GM19025 (cell line): ENCODE results near the gene PC.

ENCODE experiments used
- ATAC-seq: cut with Tn5 transposase; IDR thresholded peaks from one replicate; pipeline ENCODE4 v1.9.1; 2021; ENCODE audit warnings: mild to moderate bottlenecking, low read depth, moderate library complexity; ENCODE audit not compliant: unreplicated experiment

PC gene

DNA sequence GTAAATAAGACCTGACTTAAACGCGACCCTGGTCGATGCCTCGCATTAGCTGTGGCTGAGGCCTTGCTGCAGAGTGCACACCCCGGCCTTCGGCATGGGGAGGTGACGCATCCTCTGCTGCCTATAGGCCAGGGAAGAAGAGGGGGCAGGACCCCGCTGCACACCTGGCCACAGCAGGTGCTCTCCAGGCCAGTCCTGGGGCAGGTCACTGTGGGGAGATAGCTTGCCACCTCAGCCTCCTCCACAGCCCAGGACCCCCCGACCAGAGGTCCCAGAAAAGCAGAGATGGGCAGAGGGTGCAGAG lies 88.7 kb downstream of the PC start:
- ATAC-seq, result no peak

DNA sequence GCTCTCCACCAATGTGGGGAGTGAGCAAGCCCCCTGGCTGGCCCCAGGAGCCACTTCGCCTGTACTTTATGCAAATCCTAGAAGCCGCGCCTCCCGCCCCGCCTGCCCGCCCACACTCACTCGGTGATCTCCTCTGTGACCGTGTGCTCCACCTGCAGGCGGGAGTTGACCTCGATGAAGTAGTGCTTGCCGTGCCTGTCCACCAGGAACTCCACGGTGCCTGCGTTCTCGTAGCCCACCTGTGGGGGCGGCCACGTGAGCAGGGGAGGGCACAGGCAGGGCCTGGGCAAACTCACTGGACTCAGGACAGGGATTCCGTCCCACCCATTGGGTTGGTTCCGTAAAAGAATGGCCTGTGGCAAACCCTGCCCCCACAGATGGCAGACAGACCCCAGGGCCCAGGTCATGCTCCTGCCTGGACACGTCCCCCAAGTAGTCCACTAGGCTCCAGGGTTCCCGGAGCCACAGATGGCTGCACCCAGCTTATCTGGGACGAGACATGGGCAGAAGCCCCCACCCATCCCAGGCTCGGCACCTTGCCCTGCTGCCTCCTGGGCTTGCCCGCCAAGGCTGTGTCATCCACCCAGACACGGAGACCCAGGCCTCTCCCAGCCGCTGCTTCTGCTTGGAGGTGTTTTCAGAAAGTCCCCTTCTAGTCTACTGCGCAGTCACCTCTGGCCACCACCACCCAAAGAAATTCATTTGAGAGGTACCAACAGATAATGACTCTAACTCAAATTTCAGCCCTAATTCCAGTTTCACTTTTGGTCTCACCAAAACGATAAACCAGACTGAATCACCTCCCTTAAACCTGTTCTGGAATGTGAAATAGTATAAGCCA lies 89.2 kb downstream of the PC start:
- ATAC-seq, result peak; percentile 72

DNA sequence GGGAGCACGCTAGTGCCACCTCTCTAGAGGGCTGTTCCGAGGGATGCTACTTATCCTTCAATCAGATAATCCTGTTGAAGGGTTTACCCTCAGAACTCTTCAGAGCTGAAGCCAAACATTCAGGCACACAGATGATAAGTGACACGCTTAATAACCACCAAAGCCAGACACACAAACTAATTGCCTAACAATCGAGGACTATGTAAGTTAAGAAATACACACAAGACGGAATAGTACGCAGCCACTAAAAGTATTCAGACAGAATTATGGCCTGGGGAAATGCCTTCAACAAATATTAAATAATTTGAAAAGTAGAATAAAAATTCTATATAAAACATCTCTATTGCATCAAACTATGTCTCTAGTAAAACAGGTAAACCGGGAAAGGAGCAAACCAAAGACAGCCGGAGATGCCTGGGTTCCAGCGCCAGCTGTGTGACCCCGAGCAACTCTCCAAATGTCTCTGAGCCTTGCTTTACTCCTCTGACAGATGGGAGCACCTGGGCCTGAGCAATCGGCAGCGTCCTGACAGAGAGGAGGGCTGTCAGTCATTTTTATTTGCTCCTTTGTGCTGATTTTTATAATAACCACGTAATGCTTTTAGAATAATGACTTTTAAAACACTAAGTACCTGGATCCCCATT lies 90.0 kb downstream of the PC start:
- ATAC-seq, result no peak

DNA sequence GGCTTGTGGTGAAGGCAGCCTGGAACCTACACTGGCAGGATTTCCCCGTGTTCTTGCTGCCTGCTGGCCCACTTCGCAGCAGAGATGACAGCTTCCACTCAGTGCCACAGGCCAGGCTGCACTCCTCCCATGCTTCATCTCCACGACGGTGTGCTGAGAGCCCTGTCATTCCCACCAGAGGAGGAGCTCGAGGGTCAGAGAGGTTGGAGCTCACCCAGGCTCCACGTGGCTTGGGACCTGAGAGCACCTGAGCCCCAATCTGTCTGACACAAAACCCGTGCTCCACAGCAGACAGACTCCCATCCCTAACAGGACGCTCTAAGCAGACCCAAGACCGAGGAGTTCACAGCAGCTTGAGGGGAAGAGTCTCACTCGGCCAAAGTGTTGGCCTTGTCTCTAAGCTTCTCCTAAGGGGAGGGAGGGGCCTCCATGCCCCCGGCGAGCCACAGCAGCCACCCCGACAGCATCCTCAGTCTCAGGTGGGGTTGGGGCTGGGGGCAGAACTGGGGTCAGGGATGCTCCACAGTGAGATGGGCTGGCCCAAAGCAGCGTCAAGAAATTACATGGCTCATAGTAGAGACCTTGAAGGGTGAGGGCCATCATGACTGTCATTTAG lies 90.7 kb downstream of the PC start:
- ATAC-seq, result no peak

DNA sequence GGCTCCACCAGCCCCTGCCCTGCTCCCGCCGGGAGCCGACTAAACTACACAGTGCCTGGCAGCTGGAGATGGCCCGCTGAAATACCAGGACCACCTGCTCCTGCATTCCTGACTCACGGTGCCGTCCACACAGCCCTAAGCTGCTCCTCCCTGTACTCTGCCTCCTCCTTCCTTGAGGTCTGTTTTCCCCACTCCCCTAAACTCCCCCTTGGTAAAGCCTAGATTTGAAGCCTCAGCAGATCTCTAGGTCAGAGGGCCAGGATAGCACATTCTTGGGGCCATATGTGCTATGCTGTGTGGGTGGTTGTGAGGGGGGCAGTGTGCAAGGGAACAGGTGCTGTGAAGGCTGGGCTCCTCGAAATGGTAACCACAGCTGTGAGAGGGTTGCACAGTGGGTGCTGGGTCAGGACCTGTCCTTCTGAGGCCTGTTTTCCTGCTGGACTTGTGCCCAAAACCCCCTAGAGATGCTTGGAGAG lies 91.6 kb downstream of the PC start:
- no peak for ATAC-seq

DNA sequence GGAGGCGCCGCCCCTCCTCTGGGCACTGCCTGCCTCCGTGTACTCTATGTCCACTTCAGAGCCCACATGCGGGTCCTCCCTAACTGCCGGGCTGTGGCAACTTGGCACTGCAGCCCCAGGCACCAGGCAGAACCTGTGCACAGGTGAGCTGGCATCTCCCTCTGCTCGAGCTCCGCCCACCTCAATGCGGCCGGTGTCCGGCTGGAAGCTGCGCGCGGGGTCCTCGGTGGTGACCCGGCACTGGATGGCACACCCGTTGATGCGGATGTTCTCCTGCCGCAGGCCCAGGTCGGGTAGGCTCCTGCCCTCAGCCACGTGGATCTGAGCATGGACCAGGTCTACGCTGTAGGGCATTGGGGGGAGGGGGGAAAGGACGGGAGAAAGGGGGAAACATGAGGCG lies 92.2 kb downstream of the PC start:
- no peak for ATAC-seq

DNA sequence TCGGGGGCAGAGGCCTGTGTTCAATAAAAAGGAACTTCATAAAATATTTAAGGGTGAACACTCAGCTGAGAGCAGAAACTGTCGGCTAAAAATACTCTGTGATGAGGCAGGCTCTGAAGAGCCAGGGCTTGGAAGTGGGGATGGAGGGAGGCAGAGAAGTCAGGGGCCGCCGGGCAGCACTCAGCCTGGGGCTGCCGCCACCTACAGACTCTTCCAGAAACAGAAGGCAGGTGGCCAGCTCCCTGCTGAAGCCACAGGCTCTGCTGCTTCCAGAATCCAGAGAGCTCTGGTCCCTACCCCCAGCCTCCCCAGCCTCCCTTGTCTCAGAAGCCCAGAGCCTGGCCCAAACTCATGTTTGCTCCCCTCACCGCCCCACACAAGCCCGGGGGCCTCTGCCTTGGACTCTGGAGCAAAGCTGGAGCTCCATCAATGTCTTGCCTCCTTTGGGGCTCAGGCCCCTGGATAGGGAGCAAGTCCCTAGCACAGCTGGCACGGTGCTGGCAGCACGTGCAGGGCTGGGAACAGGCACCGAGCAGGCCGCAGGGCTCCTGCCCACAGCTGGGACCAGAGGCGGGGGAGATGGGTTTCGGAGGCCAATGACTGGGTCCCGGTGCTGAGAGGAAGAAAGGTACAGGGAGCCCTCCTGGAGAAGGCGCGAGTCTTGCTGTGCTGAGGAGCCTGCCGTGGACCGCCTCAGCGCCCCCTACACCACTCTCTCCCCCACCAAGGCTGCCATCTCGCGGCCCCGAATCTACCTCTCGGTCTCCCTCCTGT lies 93.1 kb downstream of the PC start:
- ATAC-seq, result no peak

DNA sequence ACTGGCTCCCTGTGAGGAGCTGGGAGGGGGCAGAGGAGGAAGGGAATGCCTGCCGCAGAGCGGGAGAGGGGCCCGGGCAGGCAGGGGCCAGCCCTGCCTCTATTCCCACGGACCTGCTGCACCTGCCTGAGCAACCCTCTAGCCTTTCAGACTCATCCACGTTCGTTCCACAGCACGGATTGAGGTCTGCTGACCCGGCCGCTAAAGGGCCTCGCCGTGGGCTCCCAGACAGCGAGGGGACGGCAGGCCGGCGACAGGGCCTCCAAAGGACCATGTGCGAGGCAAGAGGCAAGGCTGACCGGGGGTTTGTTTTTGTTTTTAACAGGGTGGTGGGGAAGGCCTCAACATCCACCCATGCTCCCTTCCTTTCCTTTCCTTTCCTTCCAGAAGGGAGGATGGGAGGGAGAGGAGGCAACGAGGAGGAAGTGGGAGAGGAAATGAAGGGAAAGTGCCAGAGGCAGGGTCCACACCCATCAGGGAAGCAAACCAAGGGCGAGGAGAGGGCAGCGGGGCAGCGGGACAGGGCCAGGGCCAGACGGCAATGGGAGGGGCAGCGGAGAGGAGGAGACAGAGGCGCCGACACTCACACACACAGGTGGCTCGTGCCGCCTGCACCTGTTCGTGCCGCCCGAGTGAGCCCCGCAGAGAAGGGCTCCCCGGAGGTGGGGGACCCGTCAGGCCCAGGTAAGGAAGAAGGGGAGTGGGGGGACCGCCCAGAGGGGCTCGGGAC lies 93.8 kb downstream of the PC start:
- ATAC-seq, result no peak

DNA sequence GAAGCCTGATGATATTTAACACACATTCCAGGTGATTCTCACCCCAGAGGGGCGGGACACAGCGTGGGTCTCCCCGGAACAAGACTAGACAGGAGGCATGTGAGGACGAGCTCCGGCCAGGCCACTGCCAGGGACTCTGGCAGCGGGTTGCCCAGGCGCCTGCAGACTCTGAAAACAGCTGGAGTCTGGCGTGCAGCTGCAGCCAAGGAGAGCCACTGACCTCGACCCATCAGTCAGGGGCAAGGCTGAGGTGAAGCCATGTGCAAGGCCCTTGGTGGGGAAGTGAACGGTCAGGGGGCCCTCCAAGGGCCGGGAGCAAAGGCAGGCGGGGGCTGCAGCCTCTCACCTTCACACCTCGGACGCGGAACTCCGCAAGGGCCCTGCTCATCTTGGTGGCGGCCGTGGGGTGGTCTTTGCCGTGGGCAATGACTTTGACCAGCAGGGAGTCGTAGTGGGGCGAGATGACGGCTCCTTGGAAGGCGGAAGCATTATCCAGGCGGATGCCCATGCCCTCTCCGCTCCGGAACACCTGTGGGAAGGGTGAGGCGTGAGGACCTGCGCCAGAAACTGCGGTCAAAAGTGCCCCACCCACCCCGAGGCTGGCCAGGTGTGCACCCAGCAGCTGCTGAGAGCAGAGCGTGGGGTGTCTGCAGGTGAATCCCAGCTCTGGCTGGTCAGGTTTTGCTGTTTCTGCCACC lies 94.6 kb downstream of the PC start:
- ATAC-seq, result no peak

DNA sequence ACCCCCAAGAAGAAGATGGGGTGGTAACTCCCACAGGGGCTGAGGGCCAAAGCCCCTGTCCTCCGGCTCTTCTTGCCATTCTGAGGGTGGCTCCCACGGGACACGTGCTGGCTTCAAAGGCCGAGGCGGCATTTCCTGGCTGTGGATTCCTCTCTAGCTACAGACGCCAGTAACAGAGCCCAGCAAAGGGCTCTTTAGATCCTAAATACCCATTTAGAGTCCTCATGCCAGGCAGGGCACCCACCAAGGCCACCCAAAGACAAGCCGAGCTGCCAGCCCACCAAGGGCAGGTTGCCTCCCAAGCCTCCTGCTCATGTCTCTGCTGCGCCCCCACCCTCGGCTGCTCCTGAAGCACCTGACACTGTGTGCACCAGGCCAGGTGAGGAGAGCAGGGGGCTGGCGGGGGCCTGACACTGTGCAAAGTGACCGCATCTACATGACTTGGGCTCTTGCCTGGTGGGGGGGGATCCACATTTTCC lies 95.6 kb downstream of the PC start:
- ATAC-seq, result no peak

DNA sequence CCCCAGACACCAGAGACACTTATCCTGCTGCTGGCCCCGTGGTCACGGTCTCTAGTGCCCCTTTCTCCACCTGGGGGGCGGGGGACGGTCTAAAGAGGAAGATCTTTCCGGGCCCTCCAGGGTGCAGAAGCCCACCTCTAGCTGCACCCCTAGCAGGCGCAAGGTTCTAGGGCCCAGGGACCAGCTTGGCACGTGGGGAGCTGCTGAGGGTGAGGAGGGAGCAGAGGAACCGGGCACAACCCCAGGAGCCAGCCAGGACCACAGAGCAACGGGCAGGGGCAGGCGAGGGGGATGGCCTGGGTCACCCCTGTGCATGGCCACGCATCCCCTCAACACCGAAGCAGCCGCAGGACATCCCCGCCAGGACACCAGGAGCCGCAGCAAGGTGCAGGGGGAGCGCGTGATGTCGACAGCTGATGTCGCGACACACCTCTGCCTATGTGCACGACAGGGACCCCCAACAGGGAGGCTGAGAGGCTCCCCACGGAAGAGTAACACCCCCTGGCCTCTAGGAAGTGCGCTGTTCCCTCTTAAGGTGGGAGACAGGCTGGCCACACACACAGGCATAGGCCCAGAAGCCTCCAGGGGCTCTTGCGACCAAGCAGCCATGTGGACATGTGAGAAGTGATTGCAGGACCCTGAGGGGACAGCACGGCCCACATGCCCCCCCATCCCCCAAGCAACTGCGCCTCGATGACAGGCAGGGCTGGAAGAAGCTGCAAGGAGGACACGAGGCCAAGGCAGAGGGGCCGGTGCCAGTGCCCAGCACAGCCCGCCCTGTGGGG lies 96.2 kb downstream of the PC start:
- no peak for ATAC-seq

DNA sequence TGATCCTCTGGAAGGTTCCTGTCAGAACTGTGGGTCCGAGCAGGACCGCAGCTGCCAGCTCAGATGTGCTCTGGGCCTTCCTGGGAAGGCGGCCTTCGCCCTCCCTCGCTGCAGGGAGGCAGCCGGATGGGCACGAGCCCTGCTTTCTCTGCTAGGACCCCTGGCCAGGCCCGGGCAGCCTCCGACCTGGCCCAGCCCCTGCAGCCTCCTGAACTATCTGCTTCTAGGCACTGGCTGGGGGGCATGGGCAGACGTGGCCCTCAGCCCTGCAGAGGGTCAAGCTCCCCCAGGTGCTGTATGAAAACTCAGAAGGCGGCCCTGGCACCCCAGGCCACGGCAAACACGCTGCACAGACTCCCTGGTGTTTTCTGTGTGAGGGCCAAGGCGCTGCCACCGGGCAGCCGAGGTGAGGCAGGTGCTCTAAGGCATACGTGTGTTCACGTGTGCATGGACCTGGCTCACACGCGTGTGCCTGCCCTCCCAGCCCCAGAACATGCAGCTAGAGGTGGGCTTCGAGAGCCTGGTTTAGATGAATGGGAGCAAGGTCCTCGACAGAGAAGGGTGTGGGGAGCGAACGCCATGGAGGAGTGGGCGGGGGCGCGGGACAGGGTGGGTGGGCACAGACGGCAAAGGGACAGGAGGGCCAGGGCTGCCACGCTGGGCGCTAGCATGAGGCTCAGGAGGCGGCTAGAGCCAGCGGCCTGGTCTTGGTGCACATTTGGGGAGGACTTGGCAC lies 97.0 kb downstream of the PC start:
- ATAC-seq, result no peak

DNA sequence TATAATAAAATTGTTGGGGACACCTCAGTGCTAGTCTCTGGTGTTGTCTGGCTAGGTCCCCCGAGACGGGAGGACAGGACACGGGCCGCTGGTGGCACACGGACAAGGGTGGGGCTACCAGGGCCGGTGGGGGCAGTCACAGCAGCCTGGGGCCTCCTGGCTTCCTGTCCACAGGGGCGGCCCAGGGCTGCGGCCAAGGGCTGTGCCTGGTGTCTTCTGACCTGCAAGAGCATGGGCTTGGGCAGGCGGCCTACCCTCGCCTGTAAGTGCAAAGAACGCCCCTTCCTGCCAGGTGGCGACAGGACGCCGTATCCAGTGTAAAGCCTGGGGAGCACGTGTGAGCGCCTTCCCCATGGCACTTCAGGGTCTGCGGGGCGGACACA lies 97.7 kb downstream of the PC start:
- no peak for ATAC-seq

DNA sequence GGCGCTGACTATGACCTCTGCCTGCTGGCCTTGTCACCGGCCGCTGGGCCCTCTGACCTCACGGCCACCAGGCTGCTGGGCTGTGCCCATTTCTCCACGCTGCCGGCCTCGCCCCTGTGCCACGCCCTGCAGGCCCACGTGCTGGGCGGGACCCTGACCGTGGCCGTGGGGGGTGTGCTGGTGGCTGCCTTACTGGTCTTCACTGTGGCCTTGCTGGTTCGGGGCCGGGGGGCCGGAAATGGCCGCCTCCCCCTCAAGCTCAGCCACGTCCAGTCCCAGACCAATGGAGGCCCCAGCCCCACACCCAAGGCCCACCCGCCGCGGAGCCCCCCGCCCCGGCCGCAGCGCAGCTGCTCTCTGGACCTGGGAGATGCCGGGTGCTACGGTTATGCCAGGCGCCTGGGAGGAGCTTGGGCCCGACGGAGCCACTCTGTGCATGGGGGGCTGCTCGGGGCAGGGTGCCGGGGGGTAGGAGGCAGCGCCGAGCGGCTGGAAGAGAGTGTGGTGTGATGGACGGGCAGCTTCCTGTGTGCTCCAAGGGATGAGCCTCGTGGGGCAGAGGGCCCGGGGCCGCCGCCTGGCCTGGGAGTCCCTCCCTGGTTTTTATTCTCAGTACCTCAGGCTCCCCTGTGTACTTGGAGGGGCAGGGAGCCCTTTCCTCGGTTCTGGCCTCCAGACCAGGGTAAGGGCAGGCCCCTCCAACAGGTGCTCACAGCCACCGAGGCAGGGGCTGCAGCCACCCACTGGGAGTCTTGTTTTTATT lies 98.3 kb downstream of the PC start:
- no peak for ATAC-seq

DNA sequence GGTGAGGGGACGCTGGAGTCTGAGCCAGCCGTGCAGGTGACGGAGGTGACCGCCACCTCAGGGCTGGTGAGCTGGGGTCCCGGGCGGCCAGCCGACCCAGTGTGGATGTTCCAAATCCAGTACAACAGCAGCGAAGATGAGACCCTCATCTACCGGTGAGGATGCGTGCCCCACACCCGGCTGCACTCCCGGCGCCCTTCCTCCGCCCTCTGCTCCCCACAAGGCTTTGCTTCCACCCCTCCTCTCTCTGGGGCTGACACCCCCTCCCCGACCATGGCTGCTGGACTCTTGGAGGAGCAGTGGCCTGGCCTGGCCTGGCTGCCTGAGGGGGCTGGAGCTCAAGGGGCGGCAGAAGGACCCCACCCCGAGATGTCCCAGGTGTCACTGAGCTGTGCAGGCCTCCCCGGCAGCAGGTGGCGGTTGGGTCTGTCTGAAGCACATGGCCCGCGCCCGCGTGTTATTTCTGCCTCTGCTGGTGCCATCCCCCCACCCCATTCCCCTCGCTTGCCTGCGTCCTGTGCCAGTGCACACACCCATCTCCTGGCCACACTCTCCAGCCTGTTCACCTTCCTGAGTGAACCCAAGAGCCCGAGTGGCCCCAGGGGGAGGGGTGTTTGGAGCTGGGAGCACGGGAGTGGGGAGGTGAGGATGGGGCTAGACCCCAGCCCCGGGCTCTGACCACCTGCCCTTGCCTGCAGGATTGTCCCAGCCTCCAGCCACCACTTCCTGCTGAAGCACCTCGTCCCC lies 99.1 kb downstream of the PC start:
- no peak for ATAC-seq

DNA sequence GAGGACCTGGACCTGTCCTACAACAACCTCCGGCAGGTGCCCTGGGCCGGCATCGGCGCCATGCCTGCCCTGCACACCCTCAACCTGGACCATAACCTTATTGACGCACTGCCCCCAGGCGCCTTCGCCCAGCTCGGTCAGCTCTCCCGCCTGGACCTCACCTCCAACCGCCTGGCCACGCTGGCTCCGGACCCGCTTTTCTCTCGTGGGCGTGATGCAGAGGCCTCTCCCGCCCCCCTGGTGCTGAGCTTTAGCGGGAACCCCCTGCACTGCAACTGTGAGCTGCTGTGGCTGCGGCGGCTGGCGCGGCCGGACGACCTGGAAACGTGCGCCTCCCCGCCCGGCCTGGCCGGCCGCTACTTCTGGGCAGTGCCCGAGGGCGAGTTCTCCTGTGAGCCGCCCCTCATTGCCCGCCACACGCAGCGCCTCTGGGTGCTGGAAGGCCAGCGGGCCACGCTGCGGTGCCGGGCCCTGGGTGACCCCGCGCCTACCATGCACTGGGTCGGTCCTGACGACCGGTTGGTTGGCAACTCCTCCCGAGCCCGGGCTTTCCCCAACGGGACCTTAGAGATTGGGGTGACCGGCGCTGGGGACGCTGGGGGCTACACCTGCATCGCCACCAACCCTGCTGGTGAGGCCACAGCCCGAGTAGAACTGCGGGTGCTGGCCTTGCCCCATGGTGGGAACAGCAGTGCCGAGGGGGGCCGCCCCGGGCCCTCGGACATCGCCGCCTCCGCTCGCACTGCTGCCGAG lies 99.8 kb downstream of the PC start:
- ATAC-seq, result no peak

DNA sequence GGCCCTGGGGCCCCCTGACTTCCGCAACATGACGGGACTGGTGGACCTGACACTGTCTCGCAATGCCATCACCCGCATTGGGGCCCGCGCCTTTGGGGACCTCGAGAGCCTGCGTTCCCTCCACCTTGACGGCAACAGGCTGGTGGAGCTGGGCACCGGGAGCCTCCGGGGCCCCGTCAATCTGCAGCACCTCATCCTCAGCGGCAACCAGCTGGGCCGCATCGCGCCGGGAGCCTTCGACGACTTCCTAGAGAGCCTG lies 100.3 kb downstream of the PC start:
- ATAC-seq, result no peak
